T-cell (primary cell): Measurements from ENCODE around the gene SH3RF3. TPM values are rescaled to one million over a fixed set of nuclear protein-coding genes. Genes with fewer than 3 reads are reported as not detected.
"Not testable (repeated sequence)": the region's sequence is repeated elsewhere in the genome, so short reads cannot be mapped to it uniquely, and the experiment has no call there.

Source experiments
- ATAC-seq, 4 experiments: fragments of 200-7000 bp in 3 of 4; fragments of 150-1000 bp in 1 of 4; cut with Tn5 transposase; replicated peaks in 1 of 4; 1 replicate in 3 of 4; 2 replicates in 1 of 4; pipeline ENCODE4 v1.10.0; 2021; ENCODE audit warnings: moderate library complexity in 3 of 4, mild to moderate bottlenecking in 2 of 4, moderate number of reproducible peaks in 1 of 4
- CTCF ChIA-PET, 2 donors: fragments of 300-600 bp; sonication (Branson Sonifier 250); formaldehyde crosslinking; loops; one replicate each; lab custom pipeline; 2022; ENCODE audit warnings: antibody characterized with exemption in 2 of 2; lab: Charles Lee
- POLR2A ChIA-PET, 2 donors: fragments of 300-600 bp; sonication (Branson Sonifier 250); formaldehyde crosslinking; loops; one replicate each; lab custom pipeline; 2022; ENCODE audit warnings: antibody characterized with exemption in 2 of 2; lab: Charles Lee
- DNase-seq, 35 experiments: peaks; one replicate each; pipeline versions ENCODE4 v3.0.0 to v3.0.0-alpha.2; 2013 to 2023
- H3K27ac ChIP-seq: one replicate; pipeline ENCODE4 v1.5.1; 2013; ENCODE audit warnings: low read length
- H3K27me3 ChIP-seq, 2 experiments: replicated peaks in 1 of 2; 1 replicate in 1 of 2; 2 replicates in 1 of 2; pipeline versions ENCODE4 v1.6.1 to v1.7.0; 2013; ENCODE audit warnings: low read length in 1 of 2, mixed read lengths in 1 of 2; ENCODE audit not compliant: control insufficient read depth in 2 of 2, insufficient read depth in 2 of 2; ENCODE audit errors: extremely low read depth in 1 of 2
- H3K36me3 ChIP-seq, 2 donors: 1 replicate in 1 of 2; 2 replicates in 1 of 2; pipeline versions ENCODE4 v1.6.1 to v1.7.0; 2013; ENCODE audit warnings: low read length in 1 of 2; ENCODE audit not compliant: control insufficient read depth in 2 of 2, insufficient read depth in 1 of 2; ENCODE audit errors: extremely low read depth in 1 of 2
- H3K4me1 ChIP-seq, 2 experiments: 1 replicate in 1 of 2; 2 replicates in 1 of 2; pipeline versions ENCODE4 v1.6.1 to v1.7.0; 2013; ENCODE audit warnings: low read length in 2 of 2, mixed read lengths in 1 of 2; ENCODE audit not compliant: insufficient read depth in 2 of 2, control insufficient read depth in 1 of 2; ENCODE audit errors: extremely low read depth in 1 of 2
- H3K4me3 ChIP-seq, 2 donors: 1 replicate in 1 of 2; 2 replicates in 1 of 2; pipeline versions ENCODE4 v1.5.1 to v1.7.0; 2013; ENCODE audit warnings: mild to moderate bottlenecking in 2 of 2, low read length in 1 of 2, moderate library complexity in 1 of 2; ENCODE audit not compliant: control insufficient read depth in 1 of 2; ENCODE audit errors: extremely low read depth in 1 of 2
- H3K9me3 ChIP-seq: 2 replicates; pipeline ENCODE4 v1.7.0; 2013
- H3K27ac Mint-ChIP-seq, 2 donors: one replicate each; pipeline ENCODE4 v1.8.0; 2020 to 2021; ENCODE audit warnings: mild to moderate bottlenecking in 2 of 2, mixed read lengths in 2 of 2
- H3K27me3 Mint-ChIP-seq, 2 donors: one replicate each; pipeline ENCODE4 v1.8.0; 2021 to 2022; ENCODE audit warnings: mixed read lengths in 2 of 2
- H3K36me3 Mint-ChIP-seq: one replicate; pipeline ENCODE4 v1.8.0; 2021; ENCODE audit warnings: mixed read lengths
- H3K4me1 Mint-ChIP-seq, 3 donors: one replicate each; pipeline ENCODE4 v1.8.0; 2020 to 2022; ENCODE audit warnings: mixed read lengths in 3 of 3, mild to moderate bottlenecking in 1 of 3
- H3K4me3 Mint-ChIP-seq, 3 donors: one replicate each; pipeline ENCODE4 v1.8.0; 2020 to 2022; ENCODE audit warnings: mild to moderate bottlenecking in 3 of 3, mixed read lengths in 3 of 3, moderate library complexity in 3 of 3
- H3K9me3 Mint-ChIP-seq, 3 donors: one replicate each; pipeline ENCODE4 v1.8.0; 2020 to 2022; ENCODE audit warnings: mixed read lengths in 3 of 3
- WGBS: methylation state at CpG from one replicate; pipeline ENCODE4 v1.1.5; 2013; ENCODE audit warnings: missing lambda C conversion rate; ENCODE audit not compliant: insufficient coverage; 5-methylcytosine and 5-hydroxymethylcytosine counted together
- total RNA-seq, 35 experiments: library from RNA in 6 of 35; stranded (reverse) in 6 of 35; fragments of 120-200 nt in 1 of 35; gene quantifications; one replicate each; pipeline versions ENCODE4 v1.2.1 to v1.2.4 and lab custom pipeline; 2013 to 2026

The SH3RF3 gene
- total RNA-seq, 5 donors from 2014 or later (not counting 1 experiment from before 2014, with no cell fraction given), result 1.8 to 4.6 (median 3.6) TPM

GRCh38 chr2:109224341-109224740 lies 95.3 kb downstream of the SH3RF3 start:
- H3K27ac ChIP-seq, ATAC-seq, H3K27ac Mint-ChIP-seq, H3K27me3 ChIP-seq, H3K36me3 ChIP-seq, POLR2A ChIA-PET, H3K36me3 Mint-ChIP-seq, H3K4me3 Mint-ChIP-seq, H3K4me3 ChIP-seq, H3K9me3 Mint-ChIP-seq, H3K4me1 Mint-ChIP-seq, H3K9me3 ChIP-seq, H3K4me1 ChIP-seq, DNase-seq: not testable (repeated sequence)
- WGBS, result 94% methylated on average over 2 of the region's 8 CpGs
- peaks cover 0 to 16% of the 10 kb centered on the region in 2 donors for H3K27me3 Mint-ChIP-seq
- CTCF ChIA-PET, result interaction anchor here in 1 of 2 donors (1.3 kb wide), 1 partner anchor 286 kb away, joined by 3 read pairs; no protein-coding TSS in a partner anchor

GRCh38 chr2:109225170-109225782 lies 96.3 kb downstream of the SH3RF3 start:
- no CpG with 5 or more reads among the region's 11 CpGs for WGBS
- Histone ChIP-seq H3K9me3 (no peaks in the 10 kb centered on the region), H3K27ac (no peak overlapping the region), H3K4me1 (no peaks in the 10 kb centered on the region), H3K4me3 (no peak overlapping the region), H3K36me3 (no peaks in the 10 kb centered on the region), H3K27me3 (peaks cover 0 to 11% of the 10 kb centered on the region in 2 experiments)
- Mint-ChIP-seq H3K27ac (no peak overlapping the region), H3K9me3 (no peaks in the 10 kb centered on the region), H3K27me3 (peaks cover 0 to 12% of the 10 kb centered on the region in 2 donors), H3K36me3 (no peaks in the 10 kb centered on the region), H3K4me1 (peaks cover 3 to 8% (median 4%) of the 10 kb centered on the region in 3 donors), H3K4me3 (no peak overlapping the region)
- ATAC-seq, result no peak
- POLR2A ChIA-PET, result no interaction called here
- CTCF ChIA-PET, result interaction anchor here in 1 of 2 donors (0.8 kb wide), 1 partner anchor 285 kb away, joined by 3 read pairs; no protein-coding TSS in a partner anchor
- DNase-seq, result no peak

- Histone ChIP-seq H3K27ac (no peak overlapping the region), H3K4me1 (no peaks in the 10 kb centered on the region), H3K36me3 (no peaks in the 10 kb centered on the region), H3K27me3 (peaks cover 0 to 16% of the 10 kb centered on the region in 2 experiments), H3K4me3 (no peak overlapping the region), H3K9me3 (no peaks in the 10 kb centered on the region)
- Mint-ChIP-seq H3K27me3 (peaks cover 0 to 13% of the 10 kb centered on the region in 2 donors), H3K4me1 (peaks cover 8 to 11% (median 10%) of the 10 kb centered on the region in 3 donors), H3K9me3 (no peaks in the 10 kb centered on the region), H3K36me3 (no peaks in the 10 kb centered on the region), H3K4me3 (no peak overlapping the region), H3K27ac (no peak overlapping the region)
- POLR2A ChIA-PET, result no interaction called here
- ATAC-seq, result no peak
- DNase-seq, result no peak
- CTCF ChIA-PET, result no interaction called here
- WGBS, result no CpG with 5 or more reads among the region's 2 CpGs
Measured at GRCh38 chr2:109226128-109226527, 97.1 kb downstream of the SH3RF3 start.

- H3K4me1 Mint-ChIP-seq, result peaks cover 8 to 11% (median 11%) of the 10 kb centered on the region in 3 donors
- no peaks in the 10 kb centered on the region for H3K4me1 ChIP-seq
- H3K9me3 ChIP-seq, result no peaks in the 10 kb centered on the region
- no peak overlapping the region for H3K27ac ChIP-seq
- ChIA-PET POLR2A (interaction anchor here in 1 of 2 donors (0.5 kb wide), 1 partner anchor 37 kb away, joined by 4 read pairs; no protein-coding TSS in a partner anchor), CTCF (interaction anchor here in 1 of 2 donors (1.3 kb wide), 1 partner anchor 13 kb away, joined by 3 read pairs; no protein-coding TSS in a partner anchor)
- no peaks in the 10 kb centered on the region for H3K9me3 Mint-ChIP-seq
- 89% methylated on average over 5 of the region's 6 CpGs for WGBS
- ATAC-seq (no peak), DNase-seq (no peak)
- H3K27ac Mint-ChIP-seq, result no peak overlapping the region
- peaks cover 0 to 17% of the 10 kb centered on the region in 2 experiments for H3K27me3 ChIP-seq
- H3K36me3 Mint-ChIP-seq, result no peaks in the 10 kb centered on the region
- H3K4me3 Mint-ChIP-seq, result no peak overlapping the region
- no peak overlapping the region for H3K4me3 ChIP-seq
- H3K27me3 Mint-ChIP-seq, result peaks cover 0 to 13% of the 10 kb centered on the region in 2 donors
- H3K36me3 ChIP-seq, result no peaks in the 10 kb centered on the region
Measured at GRCh38 chr2:109226622-109227021, 97.6 kb downstream of the SH3RF3 start.

- Histone ChIP-seq H3K4me3 (no peak overlapping the region), H3K4me1 (no peaks in the 10 kb centered on the region), H3K27ac (no peak overlapping the region), H3K27me3 (peaks cover 0 to 18% of the 10 kb centered on the region in 2 experiments), H3K9me3 (no peaks in the 10 kb centered on the region), H3K36me3 (no peaks in the 10 kb centered on the region)
- Mint-ChIP-seq H3K27me3 (peaks cover 0 to 21% of the 10 kb centered on the region in 2 donors), H3K4me3 (no peak overlapping the region), H3K4me1 (peaks cover 11% of the 10 kb centered on the region in 3 donors), H3K9me3 (no peaks in the 10 kb centered on the region), H3K27ac (no peak overlapping the region), H3K36me3 (no peaks in the 10 kb centered on the region)
- no peak for ATAC-seq
- WGBS, result no CpG with 5 or more reads among the region's 4 CpGs
- no peak for DNase-seq
- ChIA-PET CTCF (no interaction called here), POLR2A (interaction anchor here in 1 of 2 donors (0.6 kb wide), 1 partner anchor 23 kb away, joined by 15 read pairs; no protein-coding TSS in a partner anchor)
Measured at GRCh38 chr2:109229094-109229675, 100.2 kb downstream of the SH3RF3 start.

- peaks cover 0 to 22% of the 10 kb centered on the region in 2 experiments for H3K27me3 ChIP-seq
- Mint-ChIP-seq H3K4me1 (peaks cover 11% of the 10 kb centered on the region in 3 donors), H3K9me3 (no peaks in the 10 kb centered on the region), H3K36me3 (no peaks in the 10 kb centered on the region), H3K27me3 (peaks cover 0 to 21% of the 10 kb centered on the region in 2 donors), H3K4me3 (no peak overlapping the region), H3K27ac (no peak overlapping the region)
- DNase-seq, result no peak
- POLR2A ChIA-PET, result interaction anchor here in 1 of 2 donors (0.5 kb wide), 1 partner anchor 20 kb away, joined by 3 read pairs; no protein-coding TSS in a partner anchor
- no peaks in the 10 kb centered on the region for H3K4me1 ChIP-seq
- no peak overlapping the region for H3K4me3 ChIP-seq
- 38% methylated on average over 1 of the region's 7 CpGs for WGBS
- no peak for ATAC-seq
- no peaks in the 10 kb centered on the region for H3K9me3 ChIP-seq
- H3K36me3 ChIP-seq, result no peaks in the 10 kb centered on the region
- CTCF ChIA-PET, result no interaction called here
- H3K27ac ChIP-seq, result no peak overlapping the region
Measured at GRCh38 chr2:109230941-109231420, 102.0 kb downstream of the SH3RF3 start.
